GM12878 (cell line): ENCODE measurements around the gene NCMAP. TPM values are rescaled to one million over a fixed set of nuclear protein-coding genes. Genes with fewer than 3 reads are reported as not detected.

Source experiments
- ATAC-seq: fragments of 200-7000 bp; cut with Tn5 transposase; 3 replicates; pipeline ENCODE4 v1.9.1; 2020; ENCODE audit warnings: mild to moderate bottlenecking, moderate library complexity
- BruUV-seq: library from RNA; stranded (reverse); fragments of 400-500 nt; replicated peaks from 2 replicates; lab custom pipeline; 2021; lab: Mats Ljungman, UMichigan
- CTCF ChIA-PET: fragments of 300-600 bp; sonication (Branson Sonifier 250); formaldehyde crosslinking; extraction: SDS; loops from one replicate; lab custom pipeline; 2021; ENCODE audit warnings: inconsistent platforms; lab: Yijun Ruan, JAX
- POLR2A ChIA-PET: fragments of 350-600 bp; formaldehyde crosslinking; extraction: SDS; loops from one replicate; lab custom pipeline; 2021; ENCODE audit warnings: inconsistent platforms; lab: Charles Lee
- RAD21 ChIA-PET: fragments of 300-600 bp; sonication (Branson Sonifier 250); formaldehyde crosslinking; loops from one replicate; lab custom pipeline; 2023; ENCODE audit warnings: antibody characterized with exemption; ENCODE audit not compliant: unreplicated experiment; lab: Charles Lee
- SMC1A ChIA-PET: fragments of 300-600 bp; sonication (Branson Sonifier 250); formaldehyde crosslinking; loops from one replicate; lab custom pipeline; 2023; ENCODE audit not compliant: unreplicated experiment, uncharacterized antibody; lab: Charles Lee
- DNase-seq: peaks from one replicate; pipeline ENCODE4 v3.0.0-alpha.2; 2011; ENCODE audit warnings: low read depth, low spot score
- FAIRE-seq: peaks from 3 replicates; lab custom pipeline; 2011; peaks lifted over from hg19 to GRCh38; lab: Jason Lieb, UNC
- H2AFZ ChIP-seq: 2 replicates; pipeline ENCODE4 v1.6.0; 2011; ENCODE audit warnings: low read depth, low read length, control low read depth; ENCODE audit not compliant: control insufficient read depth
- H3K27ac ChIP-seq: 2 replicates; pipeline ENCODE4 v1.5.1; 2011; ENCODE audit warnings: control low read depth; ENCODE audit not compliant: control insufficient read depth, insufficient read depth
- H3K27me3 ChIP-seq, 2 experiments: replicated peaks in 1 of 2; 2 replicates each; pipeline versions ENCODE4 v1.6.0 to v1.6.1; 2011; ENCODE audit warnings: low read length in 1 of 2; ENCODE audit not compliant: control insufficient read depth in 2 of 2, insufficient read depth in 2 of 2
- H3K36me3 ChIP-seq, 2 experiments: 2 replicates each; pipeline ENCODE4 v1.5.1; 2011; ENCODE audit warnings: low read length in 1 of 2; ENCODE audit not compliant: control insufficient read depth in 2 of 2, insufficient read depth in 2 of 2
- H3K4me1 ChIP-seq: 2 replicates; pipeline ENCODE4 v1.6.1; 2011; ENCODE audit warnings: mild to moderate bottlenecking, low read length, moderate library complexity, mixed read lengths; ENCODE audit not compliant: control insufficient read depth, insufficient read depth
- H3K4me2 ChIP-seq: 2 replicates; pipeline ENCODE4 v1.6.0; 2011; ENCODE audit warnings: control low read depth; ENCODE audit not compliant: control insufficient read depth, insufficient read depth
- H3K4me3 ChIP-seq: fragments of 200-600 bp; sonication (generic); 2 replicates; pipeline ENCODE4 v1.5.1; 2016
- H3K79me2 ChIP-seq: 2 replicates; pipeline ENCODE4 v1.6.0; 2011; ENCODE audit warnings: low read length; ENCODE audit not compliant: control insufficient read depth, insufficient read depth
- H3K9ac ChIP-seq: 2 replicates; pipeline ENCODE4 v1.8.0; 2011; ENCODE audit warnings: low read length, control low read depth, mixed read lengths; ENCODE audit not compliant: control insufficient read depth, insufficient read depth
- H3K9me3 ChIP-seq: replicated peaks from 3 replicates; pipeline ENCODE4 v1.5.1; 2011; ENCODE audit warnings: mild to moderate bottlenecking, low read length; ENCODE audit not compliant: control insufficient read depth, insufficient read depth
- H4K20me1 ChIP-seq: 2 replicates; pipeline ENCODE4 v1.6.0; 2011; ENCODE audit not compliant: control insufficient read depth, insufficient read depth
- ESRRA ChIP-seq: IDR thresholded peaks from 2 replicates; pipeline ENCODE4 v1.6.1; 2012; ENCODE audit warnings: mild to moderate bottlenecking, low read length, improper control_type of control experiment
- FOS ChIP-seq: IDR thresholded peaks from 3 replicates; pipeline ENCODE4 v1.6.1; 2011; ENCODE audit warnings: borderline replicate concordance; ENCODE audit not compliant: insufficient read length; ENCODE audit errors: extremely low read depth
- HDAC2 ChIP-seq: fragments of 200-600 bp; sonication (generic); IDR thresholded peaks from 2 replicates; pipeline ENCODE4 v1.6.1; 2017
- NBN ChIP-seq: fragments of 450-650 bp; IDR thresholded peaks from 2 replicates; pipeline ENCODE4 v1.6.1; 2016
- POLR2AphosphoS5 ChIP-seq: IDR thresholded peaks from 2 replicates; pipeline ENCODE4 v1.6.1; 2011; ENCODE audit warnings: mild to moderate bottlenecking, low read length, inconsistent platforms
- SIX5 ChIP-seq: IDR thresholded peaks from 2 replicates; pipeline ENCODE4 v1.6.1; 2011; ENCODE audit warnings: mild to moderate bottlenecking, low read depth, low read length, moderate library complexity; ENCODE audit not compliant: severe bottlenecking
- TCF12 ChIP-seq: IDR thresholded peaks from 2 replicates; pipeline ENCODE4 v1.6.1; 2011; ENCODE audit warnings: low read depth, mild to moderate bottlenecking, low read length
- ZNF207 ChIP-seq: fragments of 450-650 bp; IDR thresholded peaks from 2 replicates; pipeline ENCODE4 v1.6.1; 2014; ENCODE audit warnings: antibody characterized with exemption, mild to moderate bottlenecking, borderline replicate concordance
- ZNF24 ChIP-seq: fragments of 450-650 bp; IDR thresholded peaks from 2 replicates; pipeline ENCODE4 v1.6.1; 2017; ENCODE audit warnings: antibody characterized with exemption, mild to moderate bottlenecking
- WGBS: methylation state at CpG from one replicate; pipeline ENCODE4 v1.1.6; 2016; ENCODE audit warnings: low lambda C conversion rate; ENCODE audit not compliant: insufficient replicate concordance, insufficient coverage; ENCODE audit errors: missing lambda C conversion rate; 5-methylcytosine and 5-hydroxymethylcytosine counted together
- in situ Hi-C: fragments of 300-500 bp; cut with MboI; formaldehyde crosslinking; loops from 9 replicates; pipeline ENCODE4 v1.14.3; 2018; ENCODE audit warnings: mixed read lengths
- intact Hi-C: fragments of 100-400 bp; cut with micrococcal nuclease; formaldehyde crosslinking; loops from one replicate; pipeline ENCODE4 v1.14.2; 2022; ENCODE audit not compliant: unreplicated experiment
- polyA plus RNA-seq, 11 experiments: library from polyadenylated mRNA; depleted of rRNA in 4 of 11; unstranded in 6 of 11; stranded (reverse) in 5 of 11; fragments of >200 nt; fragmentation: Nextera tagmentation in 4 of 11; fragmentation: Illumina TruSeq in 1 of 11; extraction: Ambion mirVana in 4 of 11; extraction: Trizol in 1 of 11; gene quantifications; 1 replicate in 1 of 11; 2 replicates in 10 of 11; pipeline versions ENCODE4 v1.2.1 to v1.2.3, GENCODE V29; 2011 to 2016; ENCODE audit warnings: inconsistent platforms in 2 of 11, missing spikeins in 2 of 11, low read depth in 1 of 11
- total RNA-seq, 4 experiments: library from RNA; depleted of rRNA in 3 of 4; stranded (reverse); fragments of >200 nt in 3 of 4; fragmentation: Illumina TruSeq in 1 of 4; extraction: Trizol in 1 of 4; gene quantifications; 2 replicates each; pipeline versions ENCODE4 v1.2.1 to v1.2.3, GENCODE V29; 2013 to 2021
- TF ChIP-seq, protein P1 (sequence below): fragments of 150-350 bp; IDR thresholded peaks from 2 replicates; pipeline ENCODE4 v1.6.1; 2014; ENCODE audit warnings: mild to moderate bottlenecking, low read depth, low read length
- TF ChIP-seq, protein P2 (sequence below): IDR thresholded peaks from 2 replicates; pipeline ENCODE4 v1.6.1; 2011; ENCODE audit warnings: low read depth, mild to moderate bottlenecking, low read length, moderate library complexity, borderline replicate concordance; ENCODE audit errors: extremely low read depth
- TF ChIP-seq, protein P3 (sequence below): IDR thresholded peaks from 2 replicates; pipeline ENCODE4 v1.6.1; 2012; ENCODE audit warnings: mild to moderate bottlenecking, low read depth, low read length

Gene NCMAP
- total and polyA plus RNA-seq, 10 of the 15 experiments (the other 5 are each of a cell fraction or from before 2014, with no cell fraction given), result not detected

DNA sequence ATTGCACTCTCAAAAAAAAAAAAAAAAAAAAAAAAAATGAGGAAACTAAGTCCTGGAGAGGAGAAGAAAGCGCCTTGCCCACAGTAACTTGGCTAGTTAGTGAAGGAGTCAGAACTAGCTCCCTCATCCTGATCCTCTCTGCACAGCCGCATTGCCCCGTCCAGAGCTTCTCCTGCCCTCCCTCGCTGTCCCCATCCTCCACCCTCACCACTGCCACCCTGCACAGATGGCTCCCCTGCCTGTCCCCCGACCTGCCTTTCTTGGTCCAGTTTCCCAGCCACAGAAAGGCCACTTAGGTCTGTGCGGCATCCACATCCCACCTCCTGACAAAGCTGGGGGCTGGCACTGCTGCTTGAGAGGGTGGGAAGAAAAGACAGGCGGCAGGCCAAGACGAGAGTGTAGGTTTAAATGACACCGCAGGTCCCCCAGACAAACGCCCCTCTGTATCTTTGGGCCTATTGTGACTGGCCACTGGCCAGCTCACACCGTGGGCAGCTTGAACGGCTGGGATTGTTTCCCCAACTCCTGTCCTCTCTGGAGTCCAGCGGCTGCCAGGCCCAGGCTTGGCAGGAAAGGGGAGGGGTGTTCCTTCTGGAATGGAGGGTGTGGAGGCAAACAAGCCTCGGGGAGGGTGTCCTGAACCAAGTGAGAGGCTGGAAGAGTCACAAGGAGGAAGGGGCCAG lies 20.2 kb downstream of the NCMAP start:
- ChIA-PET POLR2A (interaction anchor here (0.5 kb wide), 1 partner anchor 27 kb away, joined by 3 read pairs; no protein-coding TSS in a partner anchor), SMC1A (no interaction called here), CTCF (interaction anchor here (1.9 kb wide), 1 partner anchor 11 kb away, joined by 5 read pairs; no protein-coding TSS in a partner anchor), RAD21 (no interaction called here)
- intact Hi-C loops, result no loop called here
- no peaks in the 10 kb centered on the region; the same call in 2 of the 3 replicates for H3K9me3 ChIP-seq
- DNase-seq (no peak), FAIRE-seq (no peak), ATAC-seq (no peak)
- no peaks in the 10 kb centered on the region for H4K20me1 ChIP-seq
- H3K27me3 ChIP-seq, result no peaks in the 10 kb centered on the region; a peak in 1 of 4 replicates
- no peak overlapping the region for H2AFZ ChIP-seq
- TF ChIP-seq ZNF24, result no peak
- in situ Hi-C loops, result no loop called here
- WGBS, result 41% methylated on average over 13 of the region's 14 CpGs
- H3K79me2 ChIP-seq, result no peaks in the 10 kb centered on the region
- H3K27ac ChIP-seq, result no peak overlapping the region
- H3K4me3 ChIP-seq, result no peak overlapping the region
- H3K4me2 ChIP-seq, result no peak overlapping the region
- peaks cover 4% of the 10 kb centered on the region; the same call in 1 of the 2 replicates for H3K4me1 ChIP-seq
- no peak overlapping the region for H3K9ac ChIP-seq
- BruUV-seq, result no TSS peak
- no peaks in the 10 kb centered on the region for H3K36me3 ChIP-seq

- no peak for ATAC-seq
- H4K20me1 ChIP-seq, result no peaks in the 10 kb centered on the region
- ChIA-PET CTCF (interaction anchor here (2.2 kb wide), 1 partner anchor 9 kb away, joined by 16 read pairs; no protein-coding TSS in a partner anchor), RAD21 (interaction anchor here (0.7 kb wide), 1 partner anchor 622 kb away, joined by 3 read pairs; no protein-coding TSS in a partner anchor), POLR2A (no interaction called here), SMC1A (no interaction called here)
- H3K4me2 ChIP-seq, result no peak overlapping the region
- no peaks in the 10 kb centered on the region for H3K4me1 ChIP-seq
- no peak overlapping the region for H3K4me3 ChIP-seq
- in situ Hi-C loops, result no loop called here
- BruUV-seq, result no TSS peak
- H3K79me2 ChIP-seq, result no peaks in the 10 kb centered on the region
- H3K27ac ChIP-seq, result no peak overlapping the region
- DNase-seq, result no peak
- H2AFZ ChIP-seq, result no peak overlapping the region
- H3K27me3 ChIP-seq, result no peaks in the 10 kb centered on the region; a peak in 1 of 4 replicates
- H3K9ac ChIP-seq, result no peak overlapping the region
- H3K36me3 ChIP-seq, result no peaks in the 10 kb centered on the region
- intact Hi-C loops, result no loop called here
- H3K9me3 ChIP-seq, result no peaks in the 10 kb centered on the region
- WGBS, result 76% methylated on average over 7 of the region's 7 CpGs
- FAIRE-seq, result no peak
- TF ChIP-seq POLR2AphosphoS5 (no peak), ZNF207 (no peak), SIX5 (no peak), HDAC2 (no peak), TCF12 (no peak), NBN (no peak), FOS (no peak), ESRRA (no peak)
- TF ChIP-seq, protein P1, sequence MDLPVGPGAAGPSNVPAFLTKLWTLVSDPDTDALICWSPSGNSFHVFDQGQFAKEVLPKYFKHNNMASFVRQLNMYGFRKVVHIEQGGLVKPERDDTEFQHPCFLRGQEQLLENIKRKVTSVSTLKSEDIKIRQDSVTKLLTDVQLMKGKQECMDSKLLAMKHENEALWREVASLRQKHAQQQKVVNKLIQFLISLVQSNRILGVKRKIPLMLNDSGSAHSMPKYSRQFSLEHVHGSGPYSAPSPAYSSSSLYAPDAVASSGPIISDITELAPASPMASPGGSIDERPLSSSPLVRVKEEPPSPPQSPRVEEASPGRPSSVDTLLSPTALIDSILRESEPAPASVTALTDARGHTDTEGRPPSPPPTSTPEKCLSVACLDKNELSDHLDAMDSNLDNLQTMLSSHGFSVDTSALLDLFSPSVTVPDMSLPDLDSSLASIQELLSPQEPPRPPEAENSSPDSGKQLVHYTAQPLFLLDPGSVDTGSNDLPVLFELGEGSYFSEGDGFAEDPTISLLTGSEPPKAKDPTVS, result no peak
- TF ChIP-seq, protein P2, sequence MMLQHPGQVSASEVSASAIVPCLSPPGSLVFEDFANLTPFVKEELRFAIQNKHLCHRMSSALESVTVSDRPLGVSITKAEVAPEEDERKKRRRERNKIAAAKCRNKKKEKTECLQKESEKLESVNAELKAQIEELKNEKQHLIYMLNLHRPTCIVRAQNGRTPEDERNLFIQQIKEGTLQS, result no peak
- TF ChIP-seq, protein P3, sequence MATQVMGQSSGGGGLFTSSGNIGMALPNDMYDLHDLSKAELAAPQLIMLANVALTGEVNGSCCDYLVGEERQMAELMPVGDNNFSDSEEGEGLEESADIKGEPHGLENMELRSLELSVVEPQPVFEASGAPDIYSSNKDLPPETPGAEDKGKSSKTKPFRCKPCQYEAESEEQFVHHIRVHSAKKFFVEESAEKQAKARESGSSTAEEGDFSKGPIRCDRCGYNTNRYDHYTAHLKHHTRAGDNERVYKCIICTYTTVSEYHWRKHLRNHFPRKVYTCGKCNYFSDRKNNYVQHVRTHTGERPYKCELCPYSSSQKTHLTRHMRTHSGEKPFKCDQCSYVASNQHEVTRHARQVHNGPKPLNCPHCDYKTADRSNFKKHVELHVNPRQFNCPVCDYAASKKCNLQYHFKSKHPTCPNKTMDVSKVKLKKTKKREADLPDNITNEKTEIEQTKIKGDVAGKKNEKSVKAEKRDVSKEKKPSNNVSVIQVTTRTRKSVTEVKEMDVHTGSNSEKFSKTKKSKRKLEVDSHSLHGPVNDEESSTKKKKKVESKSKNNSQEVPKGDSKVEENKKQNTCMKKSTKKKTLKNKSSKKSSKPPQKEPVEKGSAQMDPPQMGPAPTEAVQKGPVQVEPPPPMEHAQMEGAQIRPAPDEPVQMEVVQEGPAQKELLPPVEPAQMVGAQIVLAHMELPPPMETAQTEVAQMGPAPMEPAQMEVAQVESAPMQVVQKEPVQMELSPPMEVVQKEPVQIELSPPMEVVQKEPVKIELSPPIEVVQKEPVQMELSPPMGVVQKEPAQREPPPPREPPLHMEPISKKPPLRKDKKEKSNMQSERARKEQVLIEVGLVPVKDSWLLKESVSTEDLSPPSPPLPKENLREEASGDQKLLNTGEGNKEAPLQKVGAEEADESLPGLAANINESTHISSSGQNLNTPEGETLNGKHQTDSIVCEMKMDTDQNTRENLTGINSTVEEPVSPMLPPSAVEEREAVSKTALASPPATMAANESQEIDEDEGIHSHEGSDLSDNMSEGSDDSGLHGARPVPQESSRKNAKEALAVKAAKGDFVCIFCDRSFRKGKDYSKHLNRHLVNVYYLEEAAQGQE, result no peak
Observed at GRCh38 chr1:24578846-24579245, 23.0 kb downstream of the NCMAP start.
